GM21576 (cell line): ENCODE data around the gene A3GALT2.
"Not testable (repeated sequence)": the region's sequence is repeated elsewhere in the genome, so short reads cannot be mapped to it uniquely, and the experiment has no call there.

ENCODE experiments used
- ATAC-seq: cut with Tn5 transposase; IDR thresholded peaks from one replicate; pipeline ENCODE4 v1.9.1; 2021; ENCODE audit warnings: mild to moderate bottlenecking, moderate library complexity; ENCODE audit not compliant: unreplicated experiment

Gene A3GALT2

GRCh38 chr1:33295450-33296081 is 25.3 kb downstream of the A3GALT2 start:
- no peak for ATAC-seq

GRCh38 chr1:33295023-33295422 is 25.9 kb downstream of the A3GALT2 start:
- no peak for ATAC-seq

GRCh38 chr1:33294071-33295010 is 26.6 kb downstream of the A3GALT2 start:
- ATAC-seq: no peak

DNA sequence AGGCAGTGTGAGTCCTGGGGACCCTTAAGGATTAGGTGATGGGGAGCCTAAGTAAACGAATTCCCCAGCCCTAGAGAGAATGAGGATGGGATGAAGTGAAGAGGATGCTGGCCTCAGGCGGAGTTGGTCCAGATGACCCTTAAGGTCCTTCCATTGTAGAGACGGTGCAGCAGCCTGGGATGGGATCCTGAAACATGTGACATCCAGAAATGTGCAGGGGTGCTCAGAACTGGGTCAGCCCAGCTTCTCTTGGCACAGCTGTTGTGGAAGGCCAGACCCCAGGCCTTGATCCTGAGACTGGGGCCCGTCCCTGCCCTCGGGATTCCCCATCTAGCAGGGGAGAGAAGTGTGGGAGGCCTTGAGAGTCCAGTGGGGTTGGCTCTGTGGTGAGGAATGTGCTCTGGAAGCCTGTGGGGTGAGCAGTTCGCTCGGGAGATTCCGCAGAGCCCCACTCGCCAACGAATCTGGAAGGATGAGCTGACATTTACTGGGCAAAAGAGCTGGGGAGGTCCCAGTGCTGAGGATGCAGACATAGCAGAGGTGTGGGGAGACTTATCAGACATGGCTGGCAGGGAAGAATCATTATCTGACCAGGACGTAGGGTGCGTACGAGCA is 28.1 kb downstream of the A3GALT2 start:
- ATAC-seq: no peak

DNA sequence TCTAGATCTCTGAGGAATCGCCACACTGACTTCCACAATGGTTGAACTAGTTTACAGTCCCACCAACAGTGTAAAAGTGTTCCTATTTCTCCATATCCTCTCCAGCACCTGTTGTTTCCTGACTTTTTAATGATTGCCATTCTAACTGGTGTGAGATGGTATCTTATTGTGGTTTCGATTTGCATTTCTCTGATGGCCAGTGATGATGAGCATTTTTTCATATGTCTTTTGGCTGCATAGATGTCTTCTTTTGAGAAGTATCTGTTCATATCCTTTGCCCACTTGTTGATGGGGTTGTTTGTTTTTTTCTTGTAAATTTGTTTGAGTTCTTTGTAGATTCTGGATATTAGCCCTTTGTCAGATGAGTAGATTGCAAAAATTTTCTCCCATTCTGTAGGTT is 30.3 kb downstream of the A3GALT2 start:
- not testable (repeated sequence) for ATAC-seq

DNA sequence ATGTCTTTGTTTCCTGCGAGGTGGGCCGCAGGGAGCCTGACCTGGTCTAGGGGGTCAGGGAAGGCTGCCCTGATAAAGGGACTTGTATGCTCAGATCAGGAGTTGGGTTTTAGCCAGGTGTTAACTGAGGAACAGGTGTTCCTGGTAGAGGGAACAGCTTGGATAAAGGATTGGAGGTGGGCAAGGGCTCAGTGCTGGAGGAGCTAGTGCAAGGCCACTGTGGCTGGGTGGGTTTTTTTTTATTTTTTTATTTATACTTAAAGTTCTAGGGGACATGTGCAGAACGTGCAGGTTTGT is 31.1 kb downstream of the A3GALT2 start:
- ATAC-seq: no peak

GRCh38 chr1:33288976-33289857 is 31.7 kb downstream of the A3GALT2 start:
- ATAC-seq: no peak

DNA sequence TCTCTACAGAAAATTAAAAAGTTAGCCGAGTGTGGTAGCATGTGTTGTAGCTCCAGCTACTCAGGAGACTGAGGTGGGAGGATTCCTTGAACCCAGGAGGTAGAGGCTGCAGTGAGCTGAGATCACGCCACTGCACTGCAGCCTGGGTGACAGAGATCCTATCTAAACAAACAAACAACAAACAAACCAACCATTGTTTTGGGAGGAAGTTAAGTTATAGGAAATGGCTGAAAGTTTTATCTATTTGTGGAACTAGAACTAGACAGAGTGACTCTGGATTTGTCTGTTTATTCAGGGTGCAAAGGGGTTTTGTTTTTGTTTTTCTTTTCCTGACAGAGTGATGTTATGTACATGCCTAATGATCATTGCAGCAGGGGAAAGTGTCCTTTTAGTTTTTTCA is 33.6 kb downstream of the A3GALT2 start:
- no peak for ATAC-seq

DNA sequence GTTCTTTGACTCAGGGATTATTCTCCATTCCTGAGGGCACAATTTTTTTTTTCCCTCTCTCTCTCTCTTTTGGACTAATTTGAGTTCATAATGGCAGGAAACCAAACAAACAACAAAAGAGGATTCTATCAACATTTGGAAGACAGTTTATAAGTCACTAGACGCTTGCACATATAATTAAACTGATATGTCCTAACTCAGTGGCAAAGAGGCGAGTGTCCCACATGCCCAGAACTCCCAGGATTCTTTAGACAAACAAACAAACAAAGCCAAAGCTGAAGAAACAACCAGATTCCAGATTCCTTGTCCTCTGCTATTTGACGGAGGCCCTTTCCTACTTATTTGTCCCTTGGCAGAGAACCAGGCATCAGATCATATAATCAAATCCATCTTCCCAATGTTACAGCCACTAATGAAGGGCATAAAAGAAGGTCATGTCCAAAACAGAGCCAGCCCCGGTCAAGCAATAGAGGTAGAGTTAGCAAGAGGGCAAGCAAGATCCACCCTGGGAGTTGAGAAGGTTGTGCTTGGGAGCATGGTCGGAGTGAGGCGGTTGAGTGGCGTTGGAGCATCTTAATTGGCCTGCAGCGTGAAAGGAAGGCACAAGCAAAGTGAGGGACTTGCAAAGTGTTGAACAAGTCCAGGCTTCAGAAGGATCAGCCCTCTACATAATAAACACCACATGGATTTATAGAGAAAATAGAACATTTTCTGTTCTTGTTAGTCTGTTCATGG is 34.3 kb downstream of the A3GALT2 start:
- ATAC-seq: no peak

GRCh38 chr1:33284049-33284448 is 36.8 kb downstream of the A3GALT2 start:
- no peak for ATAC-seq

DNA sequence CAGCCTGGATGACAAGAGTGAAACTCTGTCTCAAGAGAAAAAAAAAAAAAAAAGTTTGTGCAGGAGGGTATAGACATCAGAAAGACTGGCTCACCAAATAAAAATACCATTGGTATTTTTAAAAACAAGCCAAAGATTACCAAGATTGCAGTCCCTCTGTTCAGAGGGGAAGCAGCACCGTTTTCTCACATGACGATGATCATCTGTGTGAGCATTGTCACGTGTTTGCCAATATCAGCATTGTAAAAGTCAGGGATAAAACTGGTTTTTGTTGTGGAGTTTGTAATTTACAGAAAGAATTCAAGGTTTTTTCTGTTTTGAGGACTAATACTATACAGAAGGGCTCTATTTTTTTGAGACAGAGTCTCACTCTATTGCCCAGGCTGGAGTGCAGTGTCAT is 38.1 kb downstream of the A3GALT2 start:
- no peak for ATAC-seq

- no peak for ATAC-seq
Measured at GRCh38 chr1:33281554-33282303, 39.2 kb downstream of the A3GALT2 start.

GRCh38 chr1:33280091-33280661 is 40.7 kb downstream of the A3GALT2 start:
- no peak for ATAC-seq

GRCh38 chr1:33277488-33278084 is 43.3 kb downstream of the A3GALT2 start:
- no peak for ATAC-seq

- no peak for ATAC-seq
Measured at GRCh38 chr1:33276573-33277298, 44.2 kb downstream of the A3GALT2 start.

DNA sequence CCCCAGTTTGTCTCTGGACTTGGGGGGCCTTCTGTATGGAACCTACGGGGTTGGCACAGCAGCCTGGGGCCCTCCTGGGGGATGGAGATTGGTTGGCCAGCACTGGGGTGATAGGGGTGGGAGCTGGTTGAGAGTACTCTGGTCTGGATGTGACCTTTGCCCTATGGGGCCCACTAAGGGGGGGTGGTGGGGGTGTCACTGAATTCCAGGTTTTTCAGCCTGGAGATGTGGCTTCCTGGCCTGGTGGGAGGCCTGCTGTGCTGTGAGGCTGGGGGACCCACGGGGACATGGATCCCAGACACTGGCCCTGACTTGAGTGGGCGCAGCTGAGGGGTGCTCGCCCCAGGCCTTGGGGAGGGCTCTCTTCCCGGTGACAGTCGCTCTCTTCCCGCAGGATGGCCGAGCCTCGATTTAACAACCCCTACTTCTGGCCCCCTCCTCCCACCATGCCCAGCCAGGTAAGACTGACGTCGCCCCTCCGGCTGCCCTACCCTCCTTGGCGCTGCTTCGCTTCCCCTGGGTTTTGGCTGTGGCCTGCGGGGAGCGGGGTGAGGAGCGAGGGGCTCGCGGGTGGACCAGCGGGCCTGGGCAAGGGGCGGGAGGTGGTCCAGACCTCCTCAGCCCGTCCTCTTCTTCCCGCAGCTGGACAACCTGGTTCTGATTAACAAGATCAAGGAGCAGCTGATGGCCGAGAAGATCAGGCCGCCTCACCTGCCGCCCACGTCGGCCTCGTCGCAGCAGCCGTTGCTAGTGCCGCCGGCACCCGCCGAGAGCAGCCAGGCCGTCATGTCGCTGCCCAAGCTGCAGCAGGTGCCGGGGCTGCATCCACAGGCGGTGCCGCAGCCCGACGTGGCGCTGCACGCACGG is 45.0 kb downstream of the A3GALT2 start:
- ATAC-seq: no peak

DNA sequence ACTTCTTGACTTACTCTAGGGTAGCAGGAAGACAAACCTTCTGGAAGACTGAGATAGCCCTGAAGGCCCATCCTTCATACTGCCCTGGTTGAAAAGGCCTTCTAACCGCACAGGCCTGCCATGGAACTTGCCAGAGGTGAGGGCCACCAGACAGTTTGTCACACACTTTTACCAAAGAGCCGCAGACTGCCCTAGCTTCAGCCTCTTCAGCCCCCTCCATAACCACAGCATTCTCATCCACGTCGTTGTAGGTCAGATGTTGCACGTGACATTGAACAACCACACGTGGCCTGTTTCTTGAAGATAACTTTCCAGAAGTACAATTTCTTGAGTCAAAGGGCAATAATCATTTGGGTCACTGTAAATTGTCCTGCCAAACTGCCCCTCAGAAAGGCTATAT is 45.7 kb downstream of the A3GALT2 start:
- ATAC-seq: no peak
